Measurements from ENCODE around the gene TMEM151A.

TMEM151A gene

DNA sequence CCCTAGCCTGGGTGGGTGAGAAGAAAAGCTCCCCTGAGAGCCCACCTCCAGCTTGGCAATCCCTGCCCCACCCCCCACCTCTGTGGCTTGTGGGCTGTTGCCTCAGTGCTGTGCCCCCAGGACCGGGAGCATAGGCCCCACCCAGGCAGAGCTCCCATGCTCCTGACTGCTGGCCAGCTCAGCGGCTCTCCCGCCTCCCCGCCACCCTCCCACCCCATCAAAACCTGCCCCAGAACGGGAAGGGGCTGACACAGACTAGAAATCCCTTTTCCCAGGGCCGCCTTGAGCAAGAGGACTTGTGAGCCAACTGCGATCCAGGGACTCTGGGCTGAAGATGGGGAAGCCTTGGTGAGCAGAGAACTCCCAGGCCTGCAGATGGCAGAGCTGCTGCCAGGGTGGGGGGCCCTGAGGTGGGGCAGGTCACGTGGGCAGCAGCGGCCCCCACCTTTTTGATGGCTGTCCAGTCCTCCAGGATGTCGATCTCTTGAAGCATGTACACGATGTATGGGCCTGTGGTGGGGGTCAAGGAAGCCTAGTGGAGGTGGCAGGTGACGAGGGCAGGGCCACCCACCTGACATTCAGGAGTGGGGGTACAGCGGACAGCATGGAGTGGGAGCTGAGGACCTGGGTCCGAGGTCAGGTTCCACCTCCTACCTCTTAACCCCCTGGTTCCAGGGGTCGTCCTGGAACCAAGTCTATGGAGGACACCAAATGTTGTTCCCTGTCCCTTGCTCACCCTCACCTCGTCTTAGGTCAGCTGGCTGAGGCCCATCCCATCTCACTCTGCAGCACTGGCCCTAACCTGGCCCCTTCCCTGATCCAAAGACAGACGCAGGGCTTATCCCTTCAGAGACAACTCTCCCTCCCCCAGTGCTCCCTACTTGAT is 46.8 kb downstream of the TMEM151A start:
- no peak for FAIRE-seq

DNA sequence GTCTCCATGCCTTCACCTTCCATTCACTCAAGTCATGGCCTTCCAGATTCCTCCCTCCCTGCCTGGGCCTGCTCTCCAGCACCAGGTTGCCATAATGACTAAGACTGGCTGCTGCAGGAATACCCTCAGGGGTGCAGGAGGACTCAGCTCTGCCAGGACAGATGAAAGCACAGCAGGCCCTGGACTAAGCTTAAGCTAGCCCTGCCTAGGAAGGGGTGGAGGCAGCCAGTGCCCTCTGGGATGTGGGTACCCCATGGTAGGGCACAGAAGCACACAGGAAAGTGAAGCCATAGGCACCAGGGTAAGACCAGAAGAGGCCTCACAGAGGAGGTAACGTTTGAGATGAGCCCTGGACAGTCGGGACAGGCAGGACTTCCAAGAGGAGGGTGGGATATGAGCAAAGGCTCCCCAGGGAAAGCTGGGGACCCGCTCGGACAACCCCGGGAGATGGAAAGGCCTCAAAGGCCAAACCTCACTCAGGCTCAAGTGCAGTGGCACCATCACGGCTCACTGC is 47.5 kb downstream of the TMEM151A start:
- FAIRE-seq, result no peak

DNA sequence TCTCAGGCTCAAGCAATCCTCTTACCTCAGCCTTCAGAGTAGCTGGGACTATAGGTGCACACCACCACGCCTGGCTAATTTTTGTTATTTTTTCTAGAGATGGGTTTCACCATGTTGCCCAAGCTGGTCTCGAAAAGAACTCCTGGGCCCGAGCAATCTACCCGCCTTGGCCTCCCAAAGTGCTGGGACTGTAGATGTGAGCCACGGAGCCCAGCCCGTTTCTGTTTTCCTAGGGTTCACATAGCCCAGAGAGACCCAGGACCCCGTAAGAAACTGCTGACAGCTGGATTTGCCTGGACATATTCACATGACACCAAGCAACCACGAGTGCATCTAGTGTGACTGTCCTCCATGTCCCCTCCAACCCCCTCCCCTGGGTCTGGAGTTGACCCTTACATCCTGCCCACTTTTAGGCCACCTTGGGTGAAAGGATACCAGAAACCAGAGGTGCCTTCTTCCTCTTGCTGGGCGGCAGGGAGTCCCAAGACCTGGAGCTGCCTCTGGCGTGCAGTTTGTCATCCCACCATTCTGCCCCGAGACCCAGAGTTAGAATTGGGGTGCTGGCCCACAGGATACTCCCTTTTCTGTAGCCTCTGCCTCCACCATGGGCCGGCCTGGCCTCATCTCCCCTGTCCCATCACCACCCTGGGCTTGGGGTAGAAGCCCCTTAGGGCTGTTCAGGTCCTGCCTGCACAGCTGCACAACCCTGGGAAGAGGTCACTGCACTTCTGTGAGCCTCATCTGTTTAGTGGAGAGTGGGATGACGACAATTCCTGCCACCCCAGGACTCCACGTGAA is 48.2 kb downstream of the TMEM151A start:
- FAIRE-seq, result no peak

DNA sequence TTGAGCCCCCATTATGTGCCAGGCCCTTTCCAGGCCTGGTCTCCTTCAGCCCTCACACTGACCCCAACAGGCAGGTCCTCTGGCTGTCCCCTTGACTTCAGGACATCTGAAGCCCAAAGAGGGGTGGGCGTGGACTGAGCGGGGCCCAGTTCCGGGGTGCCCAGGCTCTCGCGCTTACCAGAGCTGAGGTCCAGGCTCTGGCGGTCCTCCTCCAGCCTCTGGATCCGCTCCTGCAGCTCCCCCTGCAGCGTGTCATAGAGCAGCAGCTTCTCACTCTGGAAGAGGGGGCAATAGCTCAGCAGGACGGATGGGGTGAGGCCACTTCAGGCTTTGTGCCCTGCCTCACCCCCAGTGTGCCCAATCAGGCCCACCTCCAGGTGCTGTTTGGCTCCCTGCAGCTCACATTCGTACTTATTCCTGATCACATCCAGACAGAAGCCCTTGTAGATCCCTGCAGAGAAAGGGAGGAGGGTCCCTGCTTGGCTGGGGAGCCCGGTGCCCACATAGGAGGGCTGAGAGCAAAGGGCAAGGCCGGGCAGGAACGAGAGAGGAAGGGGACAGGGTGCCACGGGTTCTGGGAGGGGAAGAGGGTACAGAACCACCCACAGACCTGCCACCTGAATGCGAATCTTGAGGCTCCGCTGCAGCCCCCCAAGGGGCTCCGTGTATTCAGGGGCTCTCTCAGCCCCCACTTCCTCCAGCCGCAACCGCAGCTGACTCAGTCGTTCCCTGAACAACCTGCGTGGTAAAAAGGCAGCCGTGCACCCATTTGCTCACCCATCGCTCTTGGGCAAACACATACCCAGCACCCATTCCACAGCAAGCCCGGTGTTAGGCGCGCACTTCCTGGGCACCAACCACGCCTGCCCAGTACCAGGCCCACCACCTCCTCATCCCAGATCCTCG is 49.2 kb downstream of the TMEM151A start:
- no peak for FAIRE-seq

DNA sequence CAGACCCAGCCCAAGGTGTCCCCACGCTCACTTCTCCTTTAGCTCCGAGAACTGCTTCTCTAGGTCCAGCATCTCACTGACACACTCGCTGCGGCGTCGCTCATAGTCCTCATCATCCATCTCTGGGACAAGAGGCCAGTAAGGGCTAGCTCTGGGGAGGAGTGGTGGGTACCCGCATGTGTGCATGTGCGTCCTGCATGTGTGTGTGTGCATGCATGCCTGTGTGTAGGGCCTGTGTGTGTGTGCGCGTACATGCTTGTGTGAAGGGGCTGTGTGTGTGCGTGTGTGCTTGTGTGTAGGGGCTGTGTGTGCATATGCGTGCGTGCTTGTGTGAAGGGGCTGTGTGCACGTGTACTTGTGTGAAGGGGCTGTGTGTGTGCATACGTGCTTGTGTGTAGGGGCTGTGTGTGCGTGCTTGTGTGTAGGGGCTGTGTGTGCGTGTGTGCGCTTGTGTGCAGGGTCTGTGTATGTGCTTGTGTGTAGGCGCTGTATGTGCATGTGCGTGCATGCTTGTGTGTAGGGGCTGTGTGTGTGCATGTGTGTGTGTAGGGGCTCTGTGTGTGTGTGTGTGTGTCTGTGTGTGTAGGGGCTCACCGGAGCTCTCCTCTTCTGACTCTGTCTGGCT is 49.9 kb downstream of the TMEM151A start:
- no peak for FAIRE-seq

DNA sequence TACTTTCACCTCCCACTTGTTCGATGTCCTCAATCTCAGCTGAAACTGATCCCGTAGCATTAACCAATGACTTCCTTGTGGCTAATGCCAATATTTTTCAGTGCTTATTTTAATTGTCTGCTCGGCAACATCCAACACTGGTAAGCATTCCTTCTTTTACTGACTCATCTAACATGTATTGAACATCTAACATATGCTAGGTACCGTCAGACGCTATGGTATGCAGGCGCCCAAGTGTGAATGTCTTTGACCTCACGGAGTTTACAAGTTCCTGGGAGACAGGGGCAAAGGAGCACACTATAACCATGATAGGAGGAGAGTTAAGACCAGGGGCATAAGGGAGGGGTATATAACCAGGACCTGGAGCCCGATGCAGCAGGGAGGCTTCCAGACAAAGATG is 51.5 kb downstream of the TMEM151A start:
- FAIRE-seq, result no peak

DNA sequence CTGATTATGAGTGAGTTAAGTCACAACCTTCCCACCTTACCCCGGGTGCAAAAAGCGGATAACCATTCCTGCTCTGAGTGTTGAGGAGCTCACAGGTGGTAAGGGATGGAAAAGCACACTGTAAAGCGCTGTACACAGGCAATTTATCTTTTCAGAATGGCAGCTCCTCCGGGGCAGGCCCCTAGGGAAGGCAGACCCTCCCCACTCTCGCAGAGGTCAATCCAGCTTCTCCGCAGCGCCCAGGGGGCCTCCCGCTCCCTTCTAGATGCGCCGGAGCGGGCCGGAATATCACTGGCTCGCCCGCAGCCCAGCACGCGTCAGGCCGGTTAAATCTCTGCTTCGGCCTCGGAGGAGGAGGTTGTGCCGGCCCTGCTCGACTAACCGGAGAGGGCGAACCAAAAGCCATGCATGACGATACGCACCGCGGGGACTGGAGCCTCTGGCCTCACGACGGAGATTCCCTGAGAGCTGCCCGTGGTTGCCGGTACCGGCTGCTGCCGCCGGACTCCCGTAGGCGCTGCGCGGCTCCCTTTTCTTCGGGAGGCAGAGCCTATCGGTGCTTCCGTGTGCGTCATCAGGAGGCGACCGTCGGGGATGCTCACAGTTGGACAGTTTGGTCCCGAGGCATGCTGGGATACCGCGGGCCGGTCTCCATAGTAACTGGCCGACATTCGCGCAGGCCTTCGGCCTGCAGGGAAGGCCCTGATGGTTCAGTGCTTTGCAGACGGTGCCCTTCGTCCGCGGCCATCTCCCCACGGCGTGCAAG is 53.0 kb downstream of the TMEM151A start, which contains the start of gene BRMS1:
BRMS1 (minus strand) TSS at position 555 of the 766 bp plus-strand sequence. CDS start 2,870 bp downstream, outside the sequence.
- no peak for FAIRE-seq

DNA sequence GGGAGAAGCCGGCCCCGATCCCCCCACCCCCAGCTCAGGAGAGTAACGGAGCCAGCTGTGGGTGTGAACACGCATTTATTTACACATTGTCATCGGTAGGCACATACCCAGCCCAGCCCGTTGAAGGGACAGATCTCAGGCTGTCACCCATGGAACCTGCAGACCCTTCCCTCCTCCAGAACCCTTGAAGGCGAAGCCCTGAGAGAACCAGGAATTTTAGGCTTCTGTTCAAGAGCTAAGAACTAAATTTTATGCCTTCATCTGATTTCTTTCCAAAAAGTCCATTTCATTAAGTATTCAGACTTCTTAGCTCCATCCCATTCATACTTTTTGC is 53.6 kb downstream of the TMEM151A start:
- no peak for FAIRE-seq

Data from endometrium (tissue), 2 donors.